ENCODE data around the gene OR52E4.

DNA sequence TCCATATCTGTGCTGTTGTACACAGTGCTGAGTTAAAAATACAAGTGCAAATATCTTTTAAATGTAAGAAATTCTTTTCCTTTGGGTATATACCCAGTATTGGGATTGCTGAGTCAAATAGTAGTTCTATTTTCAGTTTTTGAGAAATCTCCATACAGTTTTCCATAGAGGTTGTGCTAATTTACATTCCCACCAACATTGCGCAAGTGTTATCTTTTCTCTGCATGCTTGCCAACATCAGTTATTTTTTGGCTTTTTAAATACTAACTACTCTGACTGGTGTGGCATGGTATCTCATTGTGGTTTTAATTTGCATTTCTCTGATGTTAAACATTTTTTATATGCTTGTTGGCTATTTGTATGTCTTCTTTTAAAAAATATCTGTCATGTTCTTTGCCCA lies 29.4 kb upstream of the OR52E4 start:
- TF ChIP-seq, protein P1, sequence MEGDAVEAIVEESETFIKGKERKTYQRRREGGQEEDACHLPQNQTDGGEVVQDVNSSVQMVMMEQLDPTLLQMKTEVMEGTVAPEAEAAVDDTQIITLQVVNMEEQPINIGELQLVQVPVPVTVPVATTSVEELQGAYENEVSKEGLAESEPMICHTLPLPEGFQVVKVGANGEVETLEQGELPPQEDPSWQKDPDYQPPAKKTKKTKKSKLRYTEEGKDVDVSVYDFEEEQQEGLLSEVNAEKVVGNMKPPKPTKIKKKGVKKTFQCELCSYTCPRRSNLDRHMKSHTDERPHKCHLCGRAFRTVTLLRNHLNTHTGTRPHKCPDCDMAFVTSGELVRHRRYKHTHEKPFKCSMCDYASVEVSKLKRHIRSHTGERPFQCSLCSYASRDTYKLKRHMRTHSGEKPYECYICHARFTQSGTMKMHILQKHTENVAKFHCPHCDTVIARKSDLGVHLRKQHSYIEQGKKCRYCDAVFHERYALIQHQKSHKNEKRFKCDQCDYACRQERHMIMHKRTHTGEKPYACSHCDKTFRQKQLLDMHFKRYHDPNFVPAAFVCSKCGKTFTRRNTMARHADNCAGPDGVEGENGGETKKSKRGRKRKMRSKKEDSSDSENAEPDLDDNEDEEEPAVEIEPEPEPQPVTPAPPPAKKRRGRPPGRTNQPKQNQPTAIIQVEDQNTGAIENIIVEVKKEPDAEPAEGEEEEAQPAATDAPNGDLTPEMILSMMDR (IDR thresholded peaks at IDR 0.05), result no peak
- no peak for TF ChIP-seq EP300 (IDR thresholded peaks at IDR 0.05; ENCODE audit: low read depth)

Data from transverse colon (tissue), 3 donors.